ENCODE results near the gene PPP2R5C.

The PPP2R5C gene

GRCh38 chr14:101789222-101789621 is 27.7 kb downstream of the PPP2R5C start (continued):
- TF ChIP-seq TSHZ1 (tag by site-specific recombination; IDR thresholded peaks at IDR 0.05; ENCODE audit: borderline replicate concordance) (no peak), ZNF157 (tag by site-specific recombination; IDR thresholded peaks at IDR 0.05) (no peak), PRDM4 (tag by site-specific recombination; IDR thresholded peaks at IDR 0.05) (no peak), ZNF416 (tag by site-specific recombination; IDR thresholded peaks at IDR 0.05) (no peak), ZNF692 (tag by site-specific recombination; IDR thresholded peaks at IDR 0.05) (peak; percentile 56; the same call in 1 of the 2 replicates), SP2 (tag by site-specific recombination; IDR thresholded peaks at IDR 0.05) (no peak), ZBTB17 (tag by site-specific recombination; IDR thresholded peaks at IDR 0.05) (peak; percentile 43; the same call in 1 of the 2 replicates), KLF8 (tag by site-specific recombination; IDR thresholded peaks at IDR 0.05) (no peak), ZNF311 (tag by site-specific recombination; IDR thresholded peaks at IDR 0.05; ENCODE audit: borderline replicate concordance) (no peak), ZNF76 (tag by site-specific recombination; IDR thresholded peaks at IDR 0.05; ENCODE audit: borderline replicate concordance, low read depth) (no peak), ZNF174 (tag by site-specific recombination; IDR thresholded peaks at IDR 0.05) (no peak), ZBTB6 (tag by site-specific recombination; IDR thresholded peaks at IDR 0.05) (no peak), ZNF660 (tag by site-specific recombination; IDR thresholded peaks at IDR 0.05) (peak; percentile 83), ZSCAN30 (tag by site-specific recombination; IDR thresholded peaks at IDR 0.05) (peak; percentile 57; the same call in 1 of the 2 replicates), ZNF600 (tag by site-specific recombination; IDR thresholded peaks at IDR 0.05) (peak; percentile 77), MZF1 (tag by site-specific recombination; IDR thresholded peaks at IDR 0.05; ENCODE audit: borderline replicate concordance) (no peak), ZNF449 (tag by site-specific recombination; IDR thresholded peaks at IDR 0.05) (no peak), ZNF521 (tag by site-specific recombination; IDR thresholded peaks at IDR 0.05) (no peak), ZNF426 (tag by site-specific recombination; IDR thresholded peaks at IDR 0.05) (no peak), ZFP69B (tag by site-specific recombination; IDR thresholded peaks at IDR 0.05) (0 out of 2 replicates have a peak, but pooled peaks have one; percentile 63), ZNF433 (tag by site-specific recombination; IDR thresholded peaks at IDR 0.05; ENCODE audit: low read depth) (no peak), PRDM1 (tag by site-specific recombination; IDR thresholded peaks at IDR 0.05) (peak; percentile 80), GLI4 (tag by site-specific recombination; IDR thresholded peaks at IDR 0.05) (no peak), YY1 (tag by site-specific recombination; IDR thresholded peaks at IDR 0.05) (no peak), ZBTB44 (tag by site-specific recombination; IDR thresholded peaks at IDR 0.05) (peak; percentile 60; the same call in 1 of the 2 replicates), SCRT1 (tag by site-specific recombination; IDR thresholded peaks at IDR 0.05; ENCODE audit: borderline replicate concordance) (no peak), ZNF423 (tag by site-specific recombination; IDR thresholded peaks at IDR 0.05) (no peak), BCL11B (tag by site-specific recombination; IDR thresholded peaks at IDR 0.05; ENCODE audit: low read depth) (no peak), ZNF366 (tag by site-specific recombination; conservative IDR thresholded peaks at IDR 0.05) (no peak)

All from HEK293 (cell line).